ENCODE results near the gene LONP1.

GRCh38 chr19:5687360-5688198 is 32.4 kb downstream of the LONP1 start:
- TF ChIP-seq CTCF (IDR thresholded peaks at IDR 0.05) (no peak), POLR2A (IDR thresholded peaks at IDR 0.05) (no peak)

Data from lower leg skin (tissue), 3 donors.